Naive B cell (primary cell): ENCODE measurements around the gene FAM3B. TPM values are rescaled to one million over a fixed set of nuclear protein-coding genes. Genes with fewer than 3 reads are reported as not detected.

Experiments used
- ATAC-seq, 2 donors: fragments of 150-1000 bp; cut with Tn5 transposase; 2 replicates each; pipeline ENCODE4 v1.10.0; 2021; ENCODE audit warnings: low read depth in 2 of 2, mild to moderate bottlenecking in 2 of 2, moderate library complexity in 2 of 2
- DNase-seq: peaks from one replicate; pipeline ENCODE4 v3.0.0; 2022
- H3K27ac Mint-ChIP-seq, 6 donors: one replicate each; pipeline ENCODE4 v1.8.0; 2020 to 2022; ENCODE audit warnings: mild to moderate bottlenecking in 6 of 6, mixed read lengths in 6 of 6, moderate library complexity in 5 of 6, inconsistent platforms in 2 of 6
- H3K27me3 Mint-ChIP-seq, 3 donors: one replicate each; pipeline ENCODE4 v1.8.0; 2021 to 2022; ENCODE audit warnings: mixed read lengths in 3 of 3, mild to moderate bottlenecking in 1 of 3
- H3K36me3 Mint-ChIP-seq, 2 donors: one replicate each; pipeline ENCODE4 v1.8.0; 2020 to 2022; ENCODE audit warnings: mixed read lengths in 2 of 2, inconsistent platforms in 1 of 2, mild to moderate bottlenecking in 1 of 2
- H3K4me1 Mint-ChIP-seq, 3 donors: one replicate each; pipeline ENCODE4 v1.8.0; 2020 to 2022; ENCODE audit warnings: mixed read lengths in 3 of 3, inconsistent platforms in 1 of 3, mild to moderate bottlenecking in 1 of 3, moderate library complexity in 1 of 3
- H3K4me3 Mint-ChIP-seq, 8 donors: one replicate each; pipeline ENCODE4 v1.8.0; 2020 to 2022; ENCODE audit warnings: mild to moderate bottlenecking in 8 of 8, mixed read lengths in 8 of 8, moderate library complexity in 8 of 8, inconsistent platforms in 2 of 8
- H3K9me3 Mint-ChIP-seq, 7 donors: one replicate each; pipeline ENCODE4 v1.8.0; 2020 to 2022; ENCODE audit warnings: mixed read lengths in 7 of 7, mild to moderate bottlenecking in 5 of 7, inconsistent platforms in 2 of 7, moderate library complexity in 1 of 7
- polyA plus RNA-seq, 6 donors: library from polyadenylated mRNA; unstranded; fragments of 300-500 nt; fragmentation: Illumina TruSeq; gene quantifications; one replicate each; pipeline ENCODE4 v1.2.3, GENCODE V29; 2021; ENCODE audit warnings: low read depth in 6 of 6

Gene FAM3B
- polyA plus RNA-seq, 6 donors from 2014 or later = not detected

GRCh38 chr21:41325138-41325912, 8.7 kb downstream of the FAM3B start:
- no peak for ATAC-seq
- no peak overlapping the region for H3K4me3 Mint-ChIP-seq
- peak overlapping the region in 1 of 6 donors; percentile 64 for H3K27ac Mint-ChIP-seq
- H3K27me3 Mint-ChIP-seq = peaks cover 8 to 10% (median 8%) of the 10 kb centered on the region in 3 donors
- no peak for DNase-seq
- H3K9me3 Mint-ChIP-seq = no peaks in the 10 kb centered on the region
- H3K36me3 Mint-ChIP-seq = no peaks in the 10 kb centered on the region
- H3K4me1 Mint-ChIP-seq = peaks cover 0 to 3% (median 0%) of the 10 kb centered on the region in 3 donors

DNA sequence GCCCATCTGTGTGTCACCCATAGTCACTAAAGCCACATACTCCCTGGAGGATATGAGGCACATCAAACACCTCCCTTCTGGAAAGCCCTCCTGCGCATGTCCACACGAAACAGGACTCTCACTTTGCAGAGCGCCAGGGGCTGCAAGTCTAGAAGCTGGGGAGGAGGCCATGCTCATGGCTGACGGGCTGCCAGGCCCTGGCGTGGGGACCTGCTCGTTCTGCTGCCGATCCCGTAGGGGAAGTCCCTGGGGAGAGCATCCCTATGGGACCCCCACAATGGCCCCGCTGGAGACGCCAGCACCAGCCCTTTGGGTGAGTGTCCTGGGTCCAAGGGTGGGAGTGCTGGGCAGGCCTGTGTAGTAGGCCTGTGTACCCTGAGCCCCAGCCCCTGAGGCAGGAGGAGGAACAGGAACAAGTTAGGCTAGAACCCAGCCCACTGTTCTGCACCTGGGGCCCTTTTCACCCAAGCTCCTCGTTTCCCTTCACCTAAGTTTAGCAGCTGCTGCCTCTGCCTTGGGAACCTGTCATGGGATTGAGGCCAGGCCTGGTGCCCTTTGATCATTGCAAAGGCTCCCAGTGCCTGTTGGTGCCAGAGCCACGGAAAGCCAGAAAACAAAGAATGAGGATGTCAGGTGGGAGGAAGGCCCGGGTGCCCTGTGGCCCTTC, 9.9 kb downstream of the FAM3B start:
- no peak overlapping the region for H3K27ac Mint-ChIP-seq
- no peak overlapping the region for H3K4me3 Mint-ChIP-seq
- ATAC-seq = no peak
- H3K4me1 Mint-ChIP-seq = peaks cover 0 to 3% (median 0%) of the 10 kb centered on the region in 3 donors
- DNase-seq = no peak
- no peaks in the 10 kb centered on the region for H3K36me3 Mint-ChIP-seq
- peaks cover 0 to 7% (median 5%) of the 10 kb centered on the region in 3 donors for H3K27me3 Mint-ChIP-seq
- no peaks in the 10 kb centered on the region for H3K9me3 Mint-ChIP-seq

GRCh38 chr21:41327753-41328152, 11.2 kb downstream of the FAM3B start:
- H3K36me3 Mint-ChIP-seq = no peaks in the 10 kb centered on the region
- no peaks in the 10 kb centered on the region for H3K4me1 Mint-ChIP-seq
- no peak for DNase-seq
- peak overlapping the region in 1 of 8 donors; percentile 29 for H3K4me3 Mint-ChIP-seq
- peaks cover 0 to 2% (median 0%) of the 10 kb centered on the region in 7 donors for H3K9me3 Mint-ChIP-seq
- ATAC-seq = no peak
- H3K27ac Mint-ChIP-seq = no peak overlapping the region
- peaks cover 0 to 18% (median 6%) of the 10 kb centered on the region in 3 donors for H3K27me3 Mint-ChIP-seq

DNA sequence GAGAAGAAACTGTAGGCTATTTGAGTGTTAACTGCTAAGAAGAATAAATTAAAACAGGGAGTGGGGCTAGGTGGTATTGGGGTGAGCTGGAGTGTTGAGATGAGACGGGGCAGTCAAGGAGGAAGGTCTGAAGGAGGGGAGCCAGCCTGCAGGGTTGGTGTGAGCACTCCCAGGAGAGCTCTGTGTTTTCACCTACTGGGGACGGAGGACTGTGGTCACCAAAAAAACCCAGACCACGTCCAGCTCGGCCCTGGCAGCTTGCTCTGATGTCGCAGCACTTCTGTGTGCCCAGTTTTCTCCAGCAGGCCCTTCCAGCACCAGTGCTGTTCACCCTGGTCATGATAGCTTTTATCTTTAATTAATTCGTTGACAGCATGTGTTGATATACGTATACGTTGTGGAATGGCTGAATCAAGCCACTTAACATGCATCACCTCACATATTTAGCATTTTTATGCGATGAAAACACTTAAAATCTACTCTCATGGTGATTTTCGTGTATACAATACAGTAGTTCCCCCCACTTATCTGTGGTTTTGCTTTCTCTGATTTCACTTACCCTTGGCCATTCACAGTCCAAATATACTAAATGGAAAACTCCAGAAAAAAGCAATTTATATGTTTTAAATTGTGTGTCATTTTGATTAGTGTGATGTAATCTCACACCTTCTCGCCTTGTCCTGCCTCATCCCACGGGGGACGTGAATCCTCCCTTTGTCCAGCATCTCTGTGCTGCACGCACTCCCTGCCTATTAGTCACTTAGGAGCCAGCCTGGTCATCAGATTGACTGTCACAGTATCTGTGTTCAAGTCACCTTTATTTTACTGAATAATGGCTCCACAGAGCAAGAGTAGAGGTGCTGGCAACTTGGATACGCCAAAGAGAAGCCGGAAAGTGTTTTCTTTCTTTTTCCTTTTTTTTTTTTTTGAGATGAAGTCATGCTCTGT, 12.3 kb downstream of the FAM3B start:
- H3K4me1 Mint-ChIP-seq = no peaks in the 10 kb centered on the region
- H3K27ac Mint-ChIP-seq = no peak overlapping the region
- H3K4me3 Mint-ChIP-seq = no peak overlapping the region
- H3K36me3 Mint-ChIP-seq = peaks cover 7 to 8% of the 10 kb centered on the region in 2 donors
- no peak for DNase-seq
- peaks cover 4 to 10% (median 6%) of the 10 kb centered on the region in 7 donors for H3K9me3 Mint-ChIP-seq
- H3K27me3 Mint-ChIP-seq = peaks cover 7 to 27% (median 17%) of the 10 kb centered on the region in 3 donors
- ATAC-seq = no peak

DNA sequence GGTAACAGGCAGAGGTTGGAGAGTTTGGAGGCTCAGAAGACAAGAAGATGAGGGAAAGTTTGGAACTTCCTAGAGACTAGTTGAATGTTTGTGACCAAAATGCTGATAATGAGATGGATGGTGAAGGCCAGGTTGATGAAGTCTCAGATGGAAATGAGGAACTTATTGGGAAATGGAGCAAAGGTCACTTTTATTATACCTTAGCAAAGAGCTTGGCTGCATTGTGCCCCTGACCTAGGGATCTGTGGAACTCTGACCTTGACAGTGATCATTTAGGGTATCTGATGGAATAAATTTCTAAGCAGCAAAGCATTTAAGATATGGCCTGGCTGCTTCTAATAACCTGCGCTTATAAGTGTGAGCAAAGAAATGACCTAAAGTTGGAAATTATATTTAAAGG, 17.2 kb downstream of the FAM3B start:
- Mint-ChIP-seq H3K9me3 (peaks cover 4 to 14% (median 7%) of the 10 kb centered on the region in 7 donors), H3K27me3 (peaks cover 7 to 34% (median 26%) of the 10 kb centered on the region in 3 donors), H3K27ac (peak overlapping the region in 1 of 6 donors; percentile 31), H3K4me1 (peaks cover 0 to 4% (median 0%) of the 10 kb centered on the region in 3 donors), H3K4me3 (no peak overlapping the region), H3K36me3 (peaks cover 9 to 14% of the 10 kb centered on the region in 2 donors)
- DNase-seq = no peak
- ATAC-seq = no peak

DNA sequence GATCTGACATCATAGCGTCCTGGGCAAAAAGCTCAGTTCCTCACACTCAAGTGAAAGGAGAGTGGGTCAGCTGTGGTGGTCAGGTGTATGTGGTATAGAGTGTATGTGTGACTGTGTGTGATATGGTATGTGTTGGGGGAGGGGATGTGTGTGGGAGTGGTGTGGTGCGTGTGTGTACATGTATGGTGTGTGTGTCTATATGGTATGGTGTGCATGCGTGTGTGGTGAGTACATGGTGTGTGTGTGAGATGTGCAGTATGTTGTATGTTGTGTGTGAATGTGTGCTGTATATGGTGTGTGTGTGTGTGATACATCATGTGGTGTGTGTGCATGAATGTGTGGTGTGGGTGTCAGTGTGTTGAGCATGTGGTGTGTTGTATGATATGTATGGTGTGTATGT, 20.9 kb downstream of the FAM3B start:
- ATAC-seq (no peak), DNase-seq (no peak)
- Mint-ChIP-seq H3K27ac (no peak overlapping the region), H3K27me3 (peaks cover 7 to 38% (median 30%) of the 10 kb centered on the region in 3 donors), H3K36me3 (peaks cover 14 to 16% of the 10 kb centered on the region in 2 donors), H3K4me1 (peaks cover 0 to 4% (median 0%) of the 10 kb centered on the region in 3 donors), H3K4me3 (no peak overlapping the region), H3K9me3 (peaks cover 4 to 19% (median 12%) of the 10 kb centered on the region in 7 donors)

- Mint-ChIP-seq H3K27me3 (peaks cover 9 to 36% (median 29%) of the 10 kb centered on the region in 3 donors), H3K4me1 (peaks cover 0 to 4% (median 0%) of the 10 kb centered on the region in 3 donors), H3K36me3 (peaks cover 12 to 22% of the 10 kb centered on the region in 2 donors), H3K27ac (peak overlapping the region in 1 of 6 donors; percentile 59), H3K4me3 (no peak overlapping the region), H3K9me3 (peaks cover 3 to 21% (median 9%) of the 10 kb centered on the region in 7 donors)
- ATAC-seq (no peak), DNase-seq (no peak)
Measured at GRCh38 chr21:41338455-41338854, 21.9 kb downstream of the FAM3B start.

DNA sequence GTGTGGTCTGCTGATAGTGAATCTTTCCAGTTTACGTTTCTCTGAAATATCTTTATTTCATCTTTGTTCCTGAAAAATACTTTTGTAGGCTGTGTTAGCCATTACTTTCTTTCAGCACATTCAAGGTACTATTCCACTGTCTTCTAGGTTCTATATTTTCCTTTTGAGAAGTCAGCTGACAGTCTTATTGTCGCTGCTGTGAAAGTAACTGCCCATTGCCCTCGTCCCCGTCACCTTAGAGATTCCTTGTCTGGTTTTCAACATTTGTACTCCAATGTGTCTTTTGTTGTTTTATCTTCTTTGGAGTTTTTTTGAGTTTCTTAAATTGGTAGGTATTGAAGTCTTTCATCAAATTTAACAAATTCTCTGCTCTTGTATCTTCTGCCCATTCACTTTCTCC, 25.4 kb downstream of the FAM3B start:
- no peak overlapping the region for H3K4me3 Mint-ChIP-seq
- DNase-seq (no peak), ATAC-seq (no peak)
- H3K9me3 Mint-ChIP-seq = peaks cover 0 to 14% (median 5%) of the 10 kb centered on the region in 7 donors
- no peak overlapping the region for H3K27ac Mint-ChIP-seq
- peaks cover 0 to 17% of the 10 kb centered on the region in 2 donors for H3K36me3 Mint-ChIP-seq
- peaks cover 0 to 4% (median 0%) of the 10 kb centered on the region in 3 donors for H3K4me1 Mint-ChIP-seq
- peaks cover 4 to 43% (median 32%) of the 10 kb centered on the region in 3 donors for H3K27me3 Mint-ChIP-seq

DNA sequence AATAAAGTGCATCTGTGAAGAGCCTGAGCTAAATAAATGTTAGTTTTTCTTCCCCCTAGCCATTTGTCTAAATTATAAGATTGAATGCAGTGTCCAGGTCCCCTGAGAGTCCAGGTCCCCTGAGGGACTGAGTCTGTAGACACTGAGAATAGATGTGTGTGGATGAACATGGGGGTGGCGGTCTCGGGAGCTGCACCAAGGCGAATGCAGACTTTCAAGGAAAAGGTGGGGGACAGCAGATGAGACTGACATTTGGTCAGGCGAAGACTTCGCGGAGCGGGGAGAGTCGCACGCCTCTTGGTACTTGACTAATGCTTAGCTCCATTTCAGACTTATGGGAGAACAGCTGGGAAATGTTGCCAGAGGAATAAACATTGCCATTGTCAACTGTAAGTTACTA, 27.5 kb downstream of the FAM3B start:
- Mint-ChIP-seq H3K36me3 (peaks cover 0 to 17% of the 10 kb centered on the region in 2 donors), H3K4me1 (no peaks in the 10 kb centered on the region), H3K4me3 (no peak overlapping the region), H3K27ac (no peak overlapping the region), H3K27me3 (peaks cover 4 to 37% (median 24%) of the 10 kb centered on the region in 3 donors), H3K9me3 (peaks cover 0 to 14% (median 5%) of the 10 kb centered on the region in 7 donors)
- DNase-seq = no peak
- ATAC-seq = no peak

GRCh38 chr21:41345356-41345755, 28.8 kb downstream of the FAM3B start:
- H3K27ac Mint-ChIP-seq = no peak overlapping the region
- H3K4me1 Mint-ChIP-seq = no peaks in the 10 kb centered on the region
- peaks cover 0 to 17% of the 10 kb centered on the region in 2 donors for H3K36me3 Mint-ChIP-seq
- peaks cover 0 to 14% (median 5%) of the 10 kb centered on the region in 7 donors for H3K9me3 Mint-ChIP-seq
- no peak for DNase-seq
- peaks cover 4 to 36% (median 27%) of the 10 kb centered on the region in 3 donors for H3K27me3 Mint-ChIP-seq
- no peak overlapping the region for H3K4me3 Mint-ChIP-seq
- ATAC-seq = no peak

DNA sequence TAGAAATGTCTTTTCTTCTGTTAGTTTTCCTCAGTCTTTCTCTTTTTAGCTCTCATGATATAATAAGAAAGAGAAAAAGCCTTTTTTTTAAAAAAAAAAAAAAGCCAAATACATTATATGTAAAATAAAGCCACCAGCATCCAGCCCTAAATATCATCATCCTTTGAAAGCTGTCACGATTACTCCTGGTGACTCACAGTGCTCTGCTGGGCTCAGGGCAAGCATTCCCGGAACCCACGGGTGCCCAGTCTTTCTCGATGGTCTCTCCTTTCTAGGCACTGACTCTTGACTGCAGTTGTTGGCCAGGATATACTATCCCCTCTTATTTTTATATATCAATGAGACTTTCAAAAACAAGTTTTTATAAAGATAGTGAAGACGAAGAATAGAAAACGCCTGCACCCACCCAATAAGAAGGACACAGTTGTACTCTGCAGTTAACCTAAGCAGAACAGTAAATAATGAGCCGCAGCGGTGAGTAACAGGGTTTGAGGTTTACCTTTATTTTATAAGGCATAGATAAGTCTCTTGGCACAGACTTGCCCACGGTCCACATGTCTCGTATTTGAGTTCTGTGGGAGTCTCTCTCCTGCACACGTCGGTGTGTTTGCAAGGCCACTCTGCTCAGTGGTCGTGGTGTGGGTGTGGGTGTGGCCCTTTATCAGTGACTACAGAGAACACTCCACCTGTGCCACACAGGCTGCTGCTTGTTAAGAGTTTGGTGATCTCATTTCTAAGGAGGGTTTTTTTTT, 29.5 kb downstream of the FAM3B start:
- DNase-seq = no peak
- H3K36me3 Mint-ChIP-seq = peaks cover 0 to 17% of the 10 kb centered on the region in 2 donors
- no peak for ATAC-seq
- peaks cover 4 to 43% (median 34%) of the 10 kb centered on the region in 3 donors for H3K27me3 Mint-ChIP-seq
- no peak overlapping the region for H3K4me3 Mint-ChIP-seq
- H3K27ac Mint-ChIP-seq = peak overlapping the region in 1 of 6 donors; percentile 11
- no peaks in the 10 kb centered on the region for H3K4me1 Mint-ChIP-seq
- H3K9me3 Mint-ChIP-seq = peaks cover 0 to 14% (median 5%) of the 10 kb centered on the region in 7 donors

DNA sequence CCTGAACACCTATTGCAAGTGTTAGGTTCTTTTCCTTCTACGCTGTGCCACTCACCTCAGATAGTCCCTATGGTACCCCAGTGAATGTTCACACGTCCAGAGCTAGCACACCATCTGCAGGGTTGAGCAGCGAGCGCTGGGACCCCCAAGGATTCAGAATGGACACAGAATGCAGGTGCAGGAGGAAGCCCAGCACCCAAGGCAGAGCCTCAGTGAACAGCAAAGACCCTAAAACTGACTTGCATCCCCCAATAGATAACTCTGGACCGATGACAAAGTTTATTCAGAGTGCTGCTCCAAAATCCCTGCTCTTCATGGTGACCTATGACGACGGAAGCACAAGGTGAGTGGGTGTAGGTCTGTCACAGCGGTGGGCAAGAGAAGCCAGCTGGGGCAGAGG, 30.2 kb downstream of the FAM3B start:
- Mint-ChIP-seq H3K4me3 (peak overlapping the region in 1 of 8 donors; percentile 66), H3K36me3 (peaks cover 0 to 17% of the 10 kb centered on the region in 2 donors), H3K27ac (peak overlapping the region in 1 of 6 donors; percentile 22), H3K27me3 (peaks cover 4 to 41% (median 38%) of the 10 kb centered on the region in 3 donors), H3K4me1 (no peaks in the 10 kb centered on the region), H3K9me3 (peaks cover 0 to 14% (median 5%) of the 10 kb centered on the region in 7 donors)
- DNase-seq = no peak
- no peak for ATAC-seq
